Sigmoid colon (tissue), 4 donors: ENCODE data around the gene HNRNPUL1.

ENCODE experiments used
- EP300 ChIP-seq, 4 donors: sonication (generic); formaldehyde crosslinking; IDR thresholded peaks; one replicate each; pipeline ENCODE4 v1.6.1; 2017; ENCODE audit warnings: antibody characterized with exemption in 4 of 4
- POLR2A ChIP-seq, 2 donors: fragments of 450-650 bp; IDR thresholded peaks; one replicate each; pipeline ENCODE4 v1.6.1; 2016; ENCODE audit warnings: antibody characterized with exemption in 2 of 2, mild to moderate bottlenecking in 2 of 2, moderate library complexity in 2 of 2
- POLR2AphosphoS5 ChIP-seq, 4 donors: sonication (generic); formaldehyde crosslinking; IDR thresholded peaks; one replicate each; pipeline ENCODE4 v1.6.1; 2017; ENCODE audit warnings: antibody characterized with exemption in 4 of 4
- TF ChIP-seq, protein P1 (sequence below), 4 experiments: fragments of 450-650 bp in 3 of 4; fragments of 200-600 bp in 1 of 4; IDR thresholded peaks; one replicate each; pipeline ENCODE4 v1.5.1; 2016 to 2019; ENCODE audit warnings: antibody characterized with exemption in 4 of 4, mild to moderate bottlenecking in 3 of 4, moderate library complexity in 2 of 4

DNA sequence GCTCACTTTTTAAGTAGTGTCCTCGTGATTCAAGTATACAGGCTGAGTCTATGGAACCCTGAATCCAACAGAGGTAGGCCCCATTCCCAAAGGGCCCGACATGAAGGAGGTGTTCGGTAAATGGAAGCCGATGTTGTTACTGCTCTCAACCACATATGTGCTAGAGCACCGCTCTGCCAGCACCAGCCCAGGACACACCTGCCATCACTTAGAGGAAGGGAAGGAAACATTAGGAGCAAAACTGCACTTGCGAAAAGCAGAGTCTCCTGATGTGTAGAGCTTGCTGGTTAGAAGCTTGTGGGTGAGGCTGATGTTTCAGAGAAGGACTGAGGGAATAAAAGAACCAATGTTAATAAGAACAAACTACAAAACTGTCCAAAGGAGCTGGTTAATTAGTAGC is 36.4 kb downstream of the HNRNPUL1 start:
- TF ChIP-seq, protein P1, sequence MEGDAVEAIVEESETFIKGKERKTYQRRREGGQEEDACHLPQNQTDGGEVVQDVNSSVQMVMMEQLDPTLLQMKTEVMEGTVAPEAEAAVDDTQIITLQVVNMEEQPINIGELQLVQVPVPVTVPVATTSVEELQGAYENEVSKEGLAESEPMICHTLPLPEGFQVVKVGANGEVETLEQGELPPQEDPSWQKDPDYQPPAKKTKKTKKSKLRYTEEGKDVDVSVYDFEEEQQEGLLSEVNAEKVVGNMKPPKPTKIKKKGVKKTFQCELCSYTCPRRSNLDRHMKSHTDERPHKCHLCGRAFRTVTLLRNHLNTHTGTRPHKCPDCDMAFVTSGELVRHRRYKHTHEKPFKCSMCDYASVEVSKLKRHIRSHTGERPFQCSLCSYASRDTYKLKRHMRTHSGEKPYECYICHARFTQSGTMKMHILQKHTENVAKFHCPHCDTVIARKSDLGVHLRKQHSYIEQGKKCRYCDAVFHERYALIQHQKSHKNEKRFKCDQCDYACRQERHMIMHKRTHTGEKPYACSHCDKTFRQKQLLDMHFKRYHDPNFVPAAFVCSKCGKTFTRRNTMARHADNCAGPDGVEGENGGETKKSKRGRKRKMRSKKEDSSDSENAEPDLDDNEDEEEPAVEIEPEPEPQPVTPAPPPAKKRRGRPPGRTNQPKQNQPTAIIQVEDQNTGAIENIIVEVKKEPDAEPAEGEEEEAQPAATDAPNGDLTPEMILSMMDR (IDR thresholded peaks at IDR 0.05): no peak
- TF ChIP-seq POLR2A (IDR thresholded peaks at IDR 0.05) (no peak), EP300 (IDR thresholded peaks at IDR 0.05) (no peak), POLR2AphosphoS5 (IDR thresholded peaks at IDR 0.05) (no peak)
